CD8-positive, alpha-beta memory T cell (primary cell): Measurements from ENCODE around the gene ZNF267. TPM values are rescaled to one million over a fixed set of nuclear protein-coding genes. Genes with fewer than 3 reads are reported as not detected.
"Not testable (repeated sequence)": the region's sequence is repeated elsewhere in the genome, so short reads cannot be mapped to it uniquely, and the experiment has no call there.

Experiments used
- CTCF ChIA-PET: fragments of 350-600 bp; sonication (Branson Sonifier 250); formaldehyde crosslinking; loops from one replicate; lab custom pipeline; 2021; ENCODE audit warnings: antibody characterized with exemption; lab: Charles Lee
- POLR2A ChIA-PET: fragments of 350-600 bp; sonication (Branson Sonifier 250); formaldehyde crosslinking; loops from one replicate; lab custom pipeline; 2021; ENCODE audit warnings: antibody characterized with exemption; lab: Charles Lee
- DNase-seq, 5 donors: peaks; one replicate each; pipeline versions ENCODE4 v3.0.0 to v3.0.0-alpha.2; 2020 to 2022; ENCODE audit warnings: mixed read lengths in 1 of 5
- H3K27ac ChIP-seq: one replicate; pipeline ENCODE4 v1.7.0; 2013; ENCODE audit warnings: low read depth, mild to moderate bottlenecking, low read length, moderate library complexity
- H3K27me3 ChIP-seq: 2 replicates; pipeline ENCODE4 v1.7.0; 2013; ENCODE audit warnings: low read length, mild to moderate bottlenecking; ENCODE audit not compliant: insufficient read depth, poor library complexity, severe bottlenecking
- H3K36me3 ChIP-seq: 2 replicates; pipeline ENCODE4 v1.7.0; 2013; ENCODE audit warnings: mild to moderate bottlenecking, low read length, moderate library complexity; ENCODE audit not compliant: insufficient read depth
- H3K4me1 ChIP-seq: 2 replicates; pipeline ENCODE4 v1.7.0; 2013; ENCODE audit warnings: mild to moderate bottlenecking, low read length, moderate library complexity; ENCODE audit not compliant: insufficient read depth
- H3K4me3 ChIP-seq: 2 replicates; pipeline ENCODE4 v1.7.0; 2013; ENCODE audit warnings: mild to moderate bottlenecking, low read length
- H3K9me3 ChIP-seq: 2 replicates; pipeline ENCODE4 v1.7.0; 2013; ENCODE audit warnings: mild to moderate bottlenecking, low read length
- H3K27ac Mint-ChIP-seq, 8 donors: one replicate each; pipeline ENCODE4 v1.8.0; 2020 to 2021; ENCODE audit warnings: mixed read lengths in 8 of 8, mild to moderate bottlenecking in 6 of 8, inconsistent platforms in 3 of 8, moderate library complexity in 3 of 8
- H3K27me3 Mint-ChIP-seq, 2 donors: one replicate each; pipeline ENCODE4 v1.8.0; 2020 to 2021; ENCODE audit warnings: mixed read lengths in 2 of 2, mild to moderate bottlenecking in 1 of 2, moderate library complexity in 1 of 2
- H3K36me3 Mint-ChIP-seq, 3 donors: one replicate each; pipeline ENCODE4 v1.8.0; 2020 to 2021; ENCODE audit warnings: mixed read lengths in 3 of 3, inconsistent platforms in 1 of 3, mild to moderate bottlenecking in 1 of 3
- H3K4me1 Mint-ChIP-seq, 3 donors: one replicate each; pipeline ENCODE4 v1.8.0; 2020 to 2021; ENCODE audit warnings: mixed read lengths in 3 of 3, inconsistent platforms in 1 of 3, mild to moderate bottlenecking in 1 of 3
- H3K4me3 Mint-ChIP-seq, 7 donors: one replicate each; pipeline ENCODE4 v1.8.0; 2020 to 2021; ENCODE audit warnings: mixed read lengths in 7 of 7, mild to moderate bottlenecking in 6 of 7, moderate library complexity in 4 of 7, inconsistent platforms in 2 of 7
- H3K9me3 Mint-ChIP-seq, 5 donors: one replicate each; pipeline ENCODE4 v1.8.0; 2020 to 2022; ENCODE audit warnings: mixed read lengths in 5 of 5, mild to moderate bottlenecking in 3 of 5, moderate library complexity in 2 of 5, inconsistent platforms in 1 of 5
- polyA plus RNA-seq: library from polyadenylated mRNA; unstranded; fragments of 300-500 nt; fragmentation: Illumina TruSeq; gene quantifications from one replicate; pipeline ENCODE4 v1.2.3, GENCODE V29; 2021
- total RNA-seq, 2 experiments: library from RNA; stranded (reverse); gene quantifications; one replicate each; pipeline ENCODE4 v1.2.3, GENCODE V29; 2021

The ZNF267 gene
- total and polyA plus RNA-seq, 3 experiments from 2014 or later = 15.5 to 89.7 (median 89.0) TPM

DNA sequence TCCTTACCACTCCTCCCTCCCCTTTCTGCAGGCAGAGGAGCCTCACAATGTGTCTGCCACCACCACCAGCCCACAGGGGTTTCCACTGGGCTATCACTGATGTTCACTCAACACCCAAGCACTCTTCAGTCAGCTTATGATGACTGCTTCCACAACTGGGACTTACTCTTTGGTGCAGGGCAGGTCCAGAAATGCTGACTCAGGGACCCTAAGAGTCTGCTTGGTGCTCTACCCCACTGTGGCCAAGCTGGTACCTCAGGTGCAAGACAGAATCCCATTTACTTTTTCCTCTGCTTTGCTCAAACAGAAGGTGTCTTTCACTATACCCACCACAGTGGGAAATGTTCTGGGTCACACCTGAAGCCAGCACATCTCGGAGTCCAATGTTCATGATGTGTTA, 40.1 kb downstream of the ZNF267 start:
- H3K27ac Mint-ChIP-seq = no peak overlapping the region
- H3K4me1 Mint-ChIP-seq = peaks cover 17 to 33% (median 22%) of the 10 kb centered on the region in 3 donors
- H3K36me3 Mint-ChIP-seq = peaks cover 75 to 98% (median 93%) of the 10 kb centered on the region in 3 donors
- DNase-seq = no peak
- no peaks in the 10 kb centered on the region for H3K4me1 ChIP-seq
- peaks cover 75% of the 10 kb centered on the region for H3K9me3 ChIP-seq
- no peaks in the 10 kb centered on the region for H3K27me3 ChIP-seq
- H3K27ac ChIP-seq = no peak overlapping the region
- peak overlapping the region; percentile 3 for H3K4me3 ChIP-seq
- ChIA-PET CTCF (no interaction called here), POLR2A (no interaction called here)
- no peaks in the 10 kb centered on the region for H3K27me3 Mint-ChIP-seq
- peak overlapping the region in 1 of 7 donors; percentile 48 for H3K4me3 Mint-ChIP-seq
- H3K36me3 ChIP-seq = peaks cover 44% of the 10 kb centered on the region
- H3K9me3 Mint-ChIP-seq = peaks cover 85 to 99% (median 96%) of the 10 kb centered on the region in 5 donors

DNA sequence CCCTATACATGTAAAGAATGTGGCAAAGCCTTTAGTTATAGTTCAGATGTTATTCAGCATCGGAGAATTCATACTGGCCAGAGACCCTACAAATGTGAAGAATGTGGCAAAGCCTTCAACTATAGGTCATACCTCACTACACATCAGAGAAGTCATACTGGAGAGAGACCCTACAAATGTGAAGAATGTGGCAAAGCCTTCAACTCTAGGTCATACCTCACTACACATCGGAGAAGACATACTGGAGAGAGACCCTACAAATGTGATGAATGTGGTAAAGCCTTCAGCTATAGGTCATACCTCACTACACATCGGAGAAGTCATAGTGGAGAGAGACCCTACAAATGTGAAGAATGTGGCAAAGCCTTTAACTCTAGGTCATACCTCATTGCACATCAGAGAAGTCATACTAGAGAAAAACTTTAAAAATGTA, 42.5 kb downstream of the ZNF267 start:
- peaks cover 44% of the 10 kb centered on the region for H3K36me3 ChIP-seq
- H3K27me3 ChIP-seq = no peaks in the 10 kb centered on the region
- H3K9me3 ChIP-seq = peaks cover 90% of the 10 kb centered on the region
- DNase-seq = no peak
- H3K9me3 Mint-ChIP-seq = peaks cover 80 to 97% (median 95%) of the 10 kb centered on the region in 5 donors
- H3K27ac Mint-ChIP-seq = peak overlapping the region in 1 of 8 donors; percentile 20
- H3K4me1 Mint-ChIP-seq = peaks cover 11 to 16% (median 11%) of the 10 kb centered on the region in 3 donors
- no peaks in the 10 kb centered on the region for H3K4me1 ChIP-seq
- no peaks in the 10 kb centered on the region for H3K27me3 Mint-ChIP-seq
- POLR2A ChIA-PET = no interaction called here
- peaks cover 59 to 92% (median 81%) of the 10 kb centered on the region in 3 donors for H3K36me3 Mint-ChIP-seq
- peak overlapping the region in 1 of 7 donors; percentile 30 for H3K4me3 Mint-ChIP-seq
- no peak overlapping the region for H3K4me3 ChIP-seq
- CTCF ChIA-PET = no interaction called here
- no peak overlapping the region for H3K27ac ChIP-seq

DNA sequence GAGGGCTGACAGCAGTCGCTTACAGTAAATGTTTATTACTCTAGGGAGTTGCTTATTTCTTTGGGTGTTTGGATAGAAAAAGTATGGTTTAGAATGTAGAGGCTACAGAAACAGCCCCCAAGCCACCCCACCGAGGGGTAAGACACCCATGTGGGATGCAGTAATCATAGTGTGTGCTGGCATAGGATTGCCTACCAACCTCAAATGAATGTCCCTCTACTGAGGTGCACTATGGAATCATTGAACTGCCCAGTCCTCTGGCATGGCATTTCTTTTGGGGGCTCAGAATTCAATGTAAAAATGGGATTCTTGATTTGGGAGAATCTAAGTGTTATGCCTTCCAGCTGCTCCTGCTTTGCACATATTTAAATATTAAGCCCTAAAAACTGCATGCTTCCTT, 46.8 kb downstream of the ZNF267 start:
- Histone ChIP-seq H3K36me3 (peaks cover 15% of the 10 kb centered on the region), H3K4me1 (no peaks in the 10 kb centered on the region), H3K27me3 (no peaks in the 10 kb centered on the region), H3K27ac (no peak overlapping the region), H3K9me3 (peaks cover 58% of the 10 kb centered on the region), H3K4me3 (no peak overlapping the region)
- H3K9me3 Mint-ChIP-seq = peaks cover 70 to 92% (median 87%) of the 10 kb centered on the region in 5 donors
- no peaks in the 10 kb centered on the region for H3K4me1 Mint-ChIP-seq
- no peak overlapping the region for H3K4me3 Mint-ChIP-seq
- POLR2A ChIA-PET = no interaction called here
- H3K27me3 Mint-ChIP-seq = no peaks in the 10 kb centered on the region
- CTCF ChIA-PET = no interaction called here
- no peak for DNase-seq
- no peak overlapping the region for H3K27ac Mint-ChIP-seq
- peaks cover 26 to 71% (median 44%) of the 10 kb centered on the region in 3 donors for H3K36me3 Mint-ChIP-seq

DNA sequence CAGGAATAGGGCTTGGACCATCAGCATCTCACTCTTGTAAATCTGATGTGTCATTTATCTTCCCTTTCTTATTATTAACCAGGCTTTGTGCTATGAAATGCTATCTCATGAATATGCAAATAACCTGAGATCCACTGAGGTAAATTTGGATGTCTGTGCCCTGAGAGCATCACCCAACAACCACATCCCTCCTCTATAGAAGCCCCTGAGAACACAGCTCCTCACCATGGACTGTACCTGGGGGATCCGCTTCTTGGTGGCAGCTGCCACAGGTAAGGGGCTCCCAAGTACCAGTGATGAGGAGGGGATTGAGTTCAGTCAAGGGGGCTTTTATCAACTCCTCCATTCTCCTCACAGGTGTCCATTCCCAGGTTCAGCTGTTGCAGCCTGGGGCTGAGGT, 78.2 kb downstream of the ZNF267 start:
- CTCF ChIA-PET, H3K27ac ChIP-seq, H3K27me3 ChIP-seq, H3K9me3 ChIP-seq, H3K4me1 ChIP-seq, H3K9me3 Mint-ChIP-seq, H3K36me3 Mint-ChIP-seq, H3K4me3 ChIP-seq, H3K36me3 ChIP-seq, H3K27me3 Mint-ChIP-seq, POLR2A ChIA-PET, DNase-seq, H3K4me3 Mint-ChIP-seq: not testable (repeated sequence)
- Mint-ChIP-seq H3K27ac (peak overlapping the region in 2 of 8 donors; percentile 43 to 77), H3K4me1 (peaks cover 0 to 12% (median 7%) of the 10 kb centered on the region in 3 donors)

DNA sequence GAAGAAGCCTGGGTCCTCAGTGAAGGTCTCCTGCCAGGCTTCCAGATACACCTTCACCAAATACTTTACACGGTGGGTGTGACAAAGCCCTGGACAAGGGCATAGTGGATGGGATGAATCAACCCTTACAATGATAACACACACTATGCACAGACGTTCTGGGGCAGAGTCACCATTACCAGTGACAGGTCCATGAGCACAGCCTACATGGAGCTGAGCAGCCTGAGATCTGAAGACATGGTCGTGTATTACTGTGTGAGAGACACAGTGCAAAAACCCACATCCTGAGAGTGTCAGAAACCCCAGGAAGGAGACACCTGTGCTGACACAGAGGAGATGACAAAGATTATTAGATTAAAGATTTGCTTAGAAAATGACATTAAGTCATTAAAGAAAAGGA, 78.6 kb downstream of the ZNF267 start:
- H3K9me3 ChIP-seq, H3K27me3 ChIP-seq, CTCF ChIA-PET, H3K27me3 Mint-ChIP-seq, H3K4me3 ChIP-seq, H3K4me3 Mint-ChIP-seq, H3K36me3 Mint-ChIP-seq, H3K27ac ChIP-seq, H3K4me1 ChIP-seq, H3K9me3 Mint-ChIP-seq, POLR2A ChIA-PET, H3K36me3 ChIP-seq: not testable (repeated sequence)
- H3K27ac Mint-ChIP-seq = peak overlapping the region in 2 of 8 donors; percentile 60 to 77
- H3K4me1 Mint-ChIP-seq = peaks cover 0 to 12% (median 7%) of the 10 kb centered on the region in 3 donors
- DNase-seq = peak in 3 of 5 donors; percentile 17 to 49 (median 34)

DNA sequence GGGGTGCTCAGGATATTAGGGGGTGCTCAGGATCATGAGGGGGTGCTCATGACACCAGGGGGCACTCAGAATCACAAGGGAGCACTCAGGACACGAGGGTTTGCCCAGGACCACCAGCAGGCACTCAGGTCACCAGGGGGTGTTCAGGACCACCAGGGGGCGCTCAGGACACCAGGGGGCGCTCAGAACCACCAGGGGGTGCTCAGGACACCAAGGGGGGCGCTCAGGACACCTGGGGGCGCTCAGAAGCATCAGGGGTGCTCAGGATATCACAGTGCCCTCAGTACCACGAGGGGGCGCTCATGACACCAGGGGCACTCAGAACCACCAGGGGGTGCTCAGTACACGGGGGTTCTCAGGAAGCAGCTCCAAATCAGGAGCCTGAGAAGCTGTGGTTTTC, 82.6 kb downstream of the ZNF267 start:
- H3K4me3 Mint-ChIP-seq, H3K9me3 ChIP-seq, H3K27ac Mint-ChIP-seq, POLR2A ChIA-PET, H3K36me3 Mint-ChIP-seq, H3K27me3 Mint-ChIP-seq, CTCF ChIA-PET, H3K4me1 ChIP-seq, H3K9me3 Mint-ChIP-seq, H3K4me1 Mint-ChIP-seq, H3K27me3 ChIP-seq, H3K27ac ChIP-seq, H3K36me3 ChIP-seq, H3K4me3 ChIP-seq: not testable (repeated sequence)
- peak in 4 of 5 donors; percentile 28 to 58 (median 32) for DNase-seq

DNA sequence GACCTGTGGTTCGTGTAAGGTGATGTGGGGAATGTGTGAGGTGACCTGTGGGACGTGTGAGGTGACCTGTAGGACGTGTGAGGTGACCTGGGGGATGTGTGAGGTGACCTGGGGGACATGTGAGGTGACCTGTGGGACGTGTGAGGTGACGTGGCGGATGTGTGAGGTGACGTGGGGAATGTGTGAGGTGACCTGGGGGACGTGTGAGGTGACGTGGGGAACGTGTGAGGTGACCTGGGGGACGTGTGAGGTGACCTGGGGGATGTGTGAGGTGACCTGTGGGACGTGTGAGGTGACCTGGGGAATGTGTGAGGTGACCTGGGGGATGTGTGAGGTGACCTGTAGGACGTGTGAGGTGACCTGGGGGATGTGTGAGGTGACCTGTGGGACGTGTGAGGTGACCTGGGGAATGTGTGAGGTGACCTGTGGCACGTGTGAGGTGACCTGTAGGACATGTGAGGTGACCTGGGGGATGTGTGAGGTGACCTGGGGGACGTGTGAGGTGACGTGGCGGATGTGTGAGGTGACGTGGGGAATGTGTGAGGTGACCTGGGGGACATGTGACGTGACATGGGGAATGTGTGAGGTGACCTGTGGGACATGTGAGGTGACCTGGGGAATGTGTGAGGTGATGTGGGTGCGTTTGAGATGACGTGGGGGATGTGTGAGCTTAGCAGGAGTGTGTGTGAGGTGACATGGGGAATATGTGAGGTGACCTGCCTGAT, 86.7 kb downstream of the ZNF267 start:
- POLR2A ChIA-PET, H3K4me1 Mint-ChIP-seq, H3K9me3 Mint-ChIP-seq, H3K4me3 ChIP-seq, H3K27me3 ChIP-seq, H3K36me3 Mint-ChIP-seq, H3K4me1 ChIP-seq, H3K9me3 ChIP-seq, H3K27ac ChIP-seq, CTCF ChIA-PET, H3K27me3 Mint-ChIP-seq, H3K36me3 ChIP-seq: not testable (repeated sequence)
- DNase-seq = peak in 1 of 5 donors; percentile 34
- Mint-ChIP-seq H3K4me3 (peak overlapping the region in 1 of 7 donors; percentile 6), H3K27ac (peak overlapping the region in 6 of 8 donors; percentile 67 to 93 (median 88))
